IMR-90 (cell line): ENCODE results near the gene FOXA2. TPM values are rescaled to one million over a fixed set of nuclear protein-coding genes. Genes with fewer than 3 reads are reported as not detected.

Experiments
- ATAC-seq: fragments of 200-7000 bp; cut with Tn5 transposase; 2 replicates; pipeline ENCODE4 v1.9.1; 2020; ENCODE audit warnings: low read depth, mild to moderate bottlenecking, moderate library complexity
- Bru-seq: library from RNA; stranded (reverse); fragments of 400-500 nt; gene quantifications from one replicate; lab custom pipeline; 2021; lab: Mats Ljungman, UMichigan
- BruChase-seq, 2 experiments: library from RNA; stranded (reverse); fragments of 400-500 nt; gene quantifications; one replicate each; lab custom pipeline; 2021; lab: Mats Ljungman, UMichigan
- BruUV-seq: library from RNA; stranded (reverse); fragments of 400-500 nt; replicated peaks from 2 replicates; lab custom pipeline; 2021; lab: Mats Ljungman, UMichigan
- CTCF ChIA-PET: fragments of 300-600 bp; formaldehyde crosslinking; extraction: SDS; loops from one replicate; lab custom pipeline; 2021; ENCODE audit warnings: antibody characterized with exemption; lab: Yijun Ruan, JAX
- POLR2A ChIA-PET: fragments of 300-600 bp; sonication (Branson Sonifier 250); formaldehyde crosslinking; loops from one replicate; lab custom pipeline; 2022; ENCODE audit warnings: antibody characterized with exemption; ENCODE audit not compliant: unreplicated experiment; lab: Charles Lee
- DNase-seq: peaks from one replicate; pipeline ENCODE4 v3.0.0; 2013
- H2AFZ ChIP-seq: replicated peaks from 2 replicates; pipeline ENCODE3; 2013; ENCODE audit warnings: low read length, mild to moderate bottlenecking; ENCODE audit not compliant: poor library complexity
- H2AK5ac ChIP-seq: 2 replicates; pipeline ENCODE4 v1.6.1; 2013; ENCODE audit warnings: low read depth, low read length, inconsistent platforms
- H2AK9ac ChIP-seq: replicated peaks from 2 replicates; pipeline ENCODE3; 2013; ENCODE audit warnings: mild to moderate bottlenecking, low read depth, low read length, moderate library complexity; ENCODE audit not compliant: poor library complexity
- H2BK120ac ChIP-seq: 2 replicates; pipeline ENCODE4 v1.6.1; 2013; ENCODE audit warnings: low read depth, low read length, inconsistent platforms
- H2BK15ac ChIP-seq: 3 replicates; pipeline ENCODE4 v1.6.1; 2013; ENCODE audit warnings: low read depth, low read length, inconsistent platforms
- H2BK20ac ChIP-seq: 2 replicates; pipeline ENCODE4 v1.6.1; 2013; ENCODE audit warnings: low read depth, mild to moderate bottlenecking, inconsistent platforms, low read length, moderate library complexity
- H2BK5ac ChIP-seq: 2 replicates; pipeline ENCODE4 v1.6.1; 2013; ENCODE audit warnings: mild to moderate bottlenecking, low read depth, low read length, inconsistent platforms; ENCODE audit not compliant: poor library complexity, severe bottlenecking
- H3K14ac ChIP-seq: replicated peaks from 2 replicates; pipeline ENCODE4 v1.6.1; 2013; ENCODE audit warnings: low read depth, low read length, inconsistent platforms
- H3K18ac ChIP-seq: 2 replicates; pipeline ENCODE4 v1.6.1; 2013; ENCODE audit warnings: low read depth, low read length, control low read depth
- H3K23ac ChIP-seq: 2 replicates; pipeline ENCODE4 v1.6.1; 2013; ENCODE audit warnings: low read depth, low read length, inconsistent platforms
- H3K27ac ChIP-seq: 2 replicates; pipeline ENCODE4 v1.5.1; 2013; ENCODE audit warnings: mild to moderate bottlenecking, control low read depth, low read length; ENCODE audit not compliant: insufficient read depth
- H3K27me3 ChIP-seq: 2 replicates; pipeline ENCODE4 v1.6.1; 2013; ENCODE audit warnings: low read length; ENCODE audit not compliant: control insufficient read depth, insufficient read depth
- H3K36me3 ChIP-seq: 2 replicates; pipeline ENCODE4 v1.6.1; 2013; ENCODE audit warnings: low read length, mixed read lengths; ENCODE audit not compliant: control insufficient read depth, insufficient read depth
- H3K4ac ChIP-seq: 2 replicates; pipeline ENCODE4 v1.6.1; 2013; ENCODE audit warnings: low read depth, low read length, inconsistent platforms
- H3K4me1 ChIP-seq: 2 replicates; pipeline ENCODE4 v1.6.1; 2013; ENCODE audit warnings: low read length, mixed read lengths; ENCODE audit not compliant: control insufficient read depth, insufficient read depth
- H3K4me2 ChIP-seq: 2 replicates; pipeline ENCODE4 v1.6.1; 2013; ENCODE audit warnings: low read depth, mild to moderate bottlenecking, control low read depth, low read length, moderate library complexity
- H3K4me3 ChIP-seq: 2 replicates; pipeline ENCODE4 v1.5.1; 2013; ENCODE audit warnings: low read depth, mild to moderate bottlenecking, control low read depth, low read length, moderate library complexity; ENCODE audit not compliant: insufficient read depth
- H3K56ac ChIP-seq: 2 replicates; pipeline ENCODE4 v1.6.1; 2013; ENCODE audit warnings: low read length, inconsistent platforms; ENCODE audit not compliant: insufficient read depth; ENCODE audit errors: extremely low read depth
- H3K79me1 ChIP-seq, 2 experiments: 2 replicates each; pipeline ENCODE4 v1.6.1; 2013; ENCODE audit warnings: low read length in 2 of 2, inconsistent platforms in 1 of 2, low read depth in 1 of 2
- H3K9ac ChIP-seq: 2 replicates; pipeline ENCODE4 v1.6.1; 2013; ENCODE audit warnings: low read depth, low read length, control low read depth
- H3K9me1 ChIP-seq: 2 replicates; pipeline ENCODE4 v1.6.1; 2013; ENCODE audit warnings: low read length, inconsistent platforms; ENCODE audit not compliant: insufficient read depth
- H3K9me3 ChIP-seq: 2 replicates; pipeline ENCODE4 v1.6.1; 2013; ENCODE audit warnings: low read length; ENCODE audit not compliant: control insufficient read depth, insufficient read depth
- H4K20me1 ChIP-seq: 2 replicates; pipeline ENCODE4 v1.6.1; 2013; ENCODE audit warnings: low read length, inconsistent platforms; ENCODE audit not compliant: insufficient read depth
- H4K5ac ChIP-seq: 2 replicates; pipeline ENCODE4 v1.6.1; 2013; ENCODE audit warnings: mild to moderate bottlenecking, low read depth, low read length, control low read depth
- H4K8ac ChIP-seq, 2 experiments: 2 replicates each; pipeline ENCODE4 v1.6.1; 2013; ENCODE audit warnings: low read depth in 2 of 2, low read length in 2 of 2, control low read depth in 1 of 2, inconsistent platforms in 1 of 2
- H4K91ac ChIP-seq: 2 replicates; pipeline ENCODE4 v1.6.1; 2013; ENCODE audit warnings: low read depth, low read length, inconsistent platforms; ENCODE audit not compliant: insufficient read depth
- BHLHE40 ChIP-seq: fragments of 150-350 bp; IDR thresholded peaks from 2 replicates; pipeline ENCODE4 v1.6.1; 2016; ENCODE audit warnings: mild to moderate bottlenecking, low read depth, low read length
- CEBPB ChIP-seq: IDR thresholded peaks from 2 replicates; pipeline ENCODE4 v1.6.1; 2012; ENCODE audit warnings: low read depth, low read length, improper control_type of control experiment
- CHD1 ChIP-seq: IDR thresholded peaks from 2 replicates; pipeline ENCODE4 v1.6.1; 2012; ENCODE audit warnings: low read depth, low read length, improper control_type of control experiment
- CTCF ChIP-seq: conservative IDR thresholded peaks from 2 replicates; pipeline ENCODE4 v1.5.1; 2012; ENCODE audit warnings: mild to moderate bottlenecking, low read depth, low read length, improper control_type of control experiment
- FOS ChIP-seq: fragments of 150-350 bp; IDR thresholded peaks from 2 replicates; pipeline ENCODE4 v1.6.1; 2016; ENCODE audit warnings: low read depth, low read length
- MAFK ChIP-seq: IDR thresholded peaks from 2 replicates; pipeline ENCODE4 v1.6.1; 2012; ENCODE audit warnings: low read depth, low read length, improper control_type of control experiment
- MAZ ChIP-seq: IDR thresholded peaks from 2 replicates; pipeline ENCODE4 v1.6.1; 2012; ENCODE audit warnings: low read depth, mild to moderate bottlenecking, low read length, improper control_type of control experiment, moderate library complexity, borderline replicate concordance
- MXI1 ChIP-seq: IDR thresholded peaks from 2 replicates; pipeline ENCODE4 v1.6.1; 2012; ENCODE audit warnings: low read depth, mild to moderate bottlenecking, low read length, moderate library complexity, borderline replicate concordance
- NFE2L2 ChIP-seq: fragments of 150-350 bp; IDR thresholded peaks from 2 replicates; pipeline ENCODE4 v1.6.1; 2016; ENCODE audit warnings: low read depth, mild to moderate bottlenecking, low read length
- POLR2A ChIP-seq: IDR thresholded peaks from 2 replicates; pipeline ENCODE4 v1.6.1; 2012; ENCODE audit warnings: mild to moderate bottlenecking, low read depth, low read length
- RAD21 ChIP-seq: IDR thresholded peaks from 2 replicates; pipeline ENCODE4 v1.6.1; 2012; ENCODE audit warnings: low read length, improper control_type of control experiment
- RCOR1 ChIP-seq: IDR thresholded peaks from 2 replicates; pipeline ENCODE4 v1.6.1; 2012; ENCODE audit warnings: mild to moderate bottlenecking, low read length, improper control_type of control experiment; ENCODE audit not compliant: insufficient replicate concordance
- RFX5 ChIP-seq: IDR thresholded peaks from 2 replicates; pipeline ENCODE4 v1.8.0; 2012; ENCODE audit warnings: low read depth, mild to moderate bottlenecking, low read length, moderate library complexity
- SMC3 ChIP-seq: fragments of 150-350 bp; IDR thresholded peaks from 2 replicates; pipeline ENCODE4 v1.6.1; 2016; ENCODE audit warnings: low read depth, mild to moderate bottlenecking, antibody characterized with exemption, low read length, moderate library complexity
- WGBS, 2 experiments: methylation state at CpG; one replicate each; pipeline versions ENCODE4 v1.1.5 to v1.1.7; 2013; ENCODE audit warnings: missing lambda C conversion rate in 2 of 2; ENCODE audit not compliant: insufficient read length in 1 of 2; ENCODE audit errors: extremely low coverage in 2 of 2; 5-methylcytosine and 5-hydroxymethylcytosine counted together
- dilution Hi-C: fragments of 300-500 bp; cut with HindIII; formaldehyde crosslinking; loops from one replicate; pipeline ENCODE4 v1.14.3; 2018; ENCODE audit warnings: low sequenced_read_pairs; ENCODE audit not compliant: unreplicated experiment
- in situ Hi-C: fragments of 300-500 bp; cut with MboI; formaldehyde crosslinking; loops from 3 replicates; pipeline ENCODE4 v1.14.3; 2019; ENCODE audit warnings: low sequenced_read_pairs, inconsistent platforms, mixed read lengths
- intact Hi-C: fragments of 100-400 bp; cut with micrococcal nuclease; formaldehyde crosslinking; loops from 2 replicates; pipeline ENCODE4 v1.10.0; 2022
- long read RNA-seq: library from polyadenylated mRNA; unstranded; transcript quantifications from one replicate; pipeline ENCODE4 v2.0.0, GENCODE V29; 2021; ENCODE audit not compliant: unreplicated experiment
- polyA plus RNA-seq, 3 experiments: library from polyadenylated mRNA; depleted of rRNA; stranded (reverse); fragments of >200 nt; gene quantifications; 2 replicates each; pipeline ENCODE4 v1.2.3, GENCODE V29; 2012; ENCODE audit warnings: low replicate concordance in 1 of 3
- total RNA-seq: library from RNA; depleted of rRNA; stranded (reverse); fragments of >200 nt; gene quantifications from 2 replicates; pipeline ENCODE4 v1.2.3, GENCODE V29; 2012; rRNA removed
- TF ChIP-seq, protein P1 (sequence below): fragments of 150-350 bp; IDR thresholded peaks from 2 replicates; pipeline ENCODE4 v1.6.1; 2017; ENCODE audit warnings: mild to moderate bottlenecking, antibody characterized with exemption, low read length, low read depth

Gene FOXA2
- total RNA-seq (not detected in 2 replicates), polyA plus RNA-seq (2012; rRNA removed) (not detected in 2 replicates), Bru-seq, nascent RNA (not detected), BruChase-seq, experiment 1, labeled RNA remaining after a 6-hour chase (not detected), BruChase-seq, experiment 2, labeled RNA remaining after a 2-hour chase (not detected)
- polyA plus RNA-seq (2012; cell fraction: cytosol; rRNA removed) = not detected in 2 replicates
- not detected in 2 replicates for polyA plus RNA-seq (2012; cell fraction: nucleus; rRNA removed; ENCODE audit: low replicate concordance)
- long read RNA-seq = 0 reads

GRCh38 chr20:22584522-22584921, at the start of gene FOXA2:
FOXA2 (minus strand) TSS chr20:22584572; CDS start chr20:22584278, 294 bp downstream.
- H3K23ac ChIP-seq = no peak within 1 kb of the TSS
- intact Hi-C loops = no loop called here
- H3K56ac ChIP-seq = no peak within 1 kb of the TSS
- H3K27me3 ChIP-seq = peaks cover 78% of the 10 kb centered on the region
- no CpG with 5 or more reads among the region's 42 CpGs for WGBS, 2 experiments
- ATAC-seq = no peak
- H4K8ac ChIP-seq = no peak within 1 kb of the TSS
- H4K91ac ChIP-seq = no peak within 1 kb of the TSS
- no peak within 1 kb of the TSS for H3K14ac ChIP-seq
- H3K4me1 ChIP-seq = no peaks in the 10 kb centered on the region
- no peak for DNase-seq
- peaks cover 2% of the 10 kb centered on the region; the same call in 1 of the 2 replicates for H3K9me3 ChIP-seq
- H3K4me2 ChIP-seq = no peak within 1 kb of the TSS; the same call in 1 of the 2 replicates
- H3K18ac ChIP-seq = no peak within 1 kb of the TSS
- TF ChIP-seq RAD21 = no peak
- no peak for TF ChIP-seq RCOR1
- TF ChIP-seq RFX5 = no peak
- TF ChIP-seq CEBPB = no peak
- TF ChIP-seq NFE2L2 = no peak
- no peak for TF ChIP-seq MAFK
- no peak for TF ChIP-seq CHD1
- TF ChIP-seq MAZ = no peak
- no peak for TF ChIP-seq BHLHE40
- no peak for TF ChIP-seq POLR2A
- no peak for TF ChIP-seq CTCF
- no peak for TF ChIP-seq SMC3
- TF ChIP-seq, protein P1, sequence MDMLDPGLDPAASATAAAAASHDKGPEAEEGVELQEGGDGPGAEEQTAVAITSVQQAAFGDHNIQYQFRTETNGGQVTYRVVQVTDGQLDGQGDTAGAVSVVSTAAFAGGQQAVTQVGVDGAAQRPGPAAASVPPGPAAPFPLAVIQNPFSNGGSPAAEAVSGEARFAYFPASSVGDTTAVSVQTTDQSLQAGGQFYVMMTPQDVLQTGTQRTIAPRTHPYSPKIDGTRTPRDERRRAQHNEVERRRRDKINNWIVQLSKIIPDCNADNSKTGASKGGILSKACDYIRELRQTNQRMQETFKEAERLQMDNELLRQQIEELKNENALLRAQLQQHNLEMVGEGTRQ = no peak
- no peak for TF ChIP-seq MXI1
- TF ChIP-seq FOS = no peak
- H2BK15ac ChIP-seq = no peak within 1 kb of the TSS
- dilution Hi-C loops = no loop called here
- H2BK20ac ChIP-seq = no peak within 1 kb of the TSS
- H2AK5ac ChIP-seq = no peak within 1 kb of the TSS
- no peaks in the 10 kb centered on the region for H3K36me3 ChIP-seq
- no peak within 1 kb of the TSS for H4K5ac ChIP-seq
- in situ Hi-C loops = no loop called here
- H3K9me1 ChIP-seq = no peaks in the 10 kb centered on the region
- no peak within 1 kb of the TSS for H3K4me3 ChIP-seq
- no TSS peak for BruUV-seq
- POLR2A ChIA-PET = no interaction called here
- no peak within 1 kb of the TSS for H2BK5ac ChIP-seq
- CTCF ChIA-PET = no interaction called here
- H2AK9ac ChIP-seq = no peak within 1 kb of the TSS
- no peak within 1 kb of the TSS for H3K9ac ChIP-seq
- no peak within 1 kb of the TSS for H2BK120ac ChIP-seq
- no peak within 1 kb of the TSS for H3K4ac ChIP-seq
- H4K20me1 ChIP-seq = no peaks in the 10 kb centered on the region
- H2AFZ ChIP-seq = no peak within 1 kb of the TSS
- no peak within 1 kb of the TSS for H3K27ac ChIP-seq
- H3K79me1 ChIP-seq = no peaks in the 10 kb centered on the region
